Motor neuron (in vitro differentiated cells): ENCODE results near the gene RPL22. TPM values are rescaled to one million over a fixed set of nuclear protein-coding genes. Genes with fewer than 3 reads are reported as not detected.

Experiments used
- ATAC-seq, 8 experiments: fragments of 200-7000 bp; cut with Tn5 transposase; replicated peaks in 6 of 8; 2 replicates each; pipeline ENCODE4 v1.8.0; 2021; ENCODE audit warnings: mild to moderate bottlenecking in 8 of 8, moderate library complexity in 8 of 8
- H3K27ac ChIP-seq, 2 donors: fragments of 250-450 bp; sonication (Bioruptor Pico); 2 replicates each; pipeline ENCODE4 v1.9.0; 2021; ENCODE audit warnings: antibody characterized with exemption in 2 of 2, mild to moderate bottlenecking in 2 of 2, moderate library complexity in 1 of 2
- H3K4me1 ChIP-seq, 2 donors: fragments of 250-450 bp; sonication (Bioruptor Pico); replicated peaks in 1 of 2; 2 replicates each; pipeline ENCODE4 v1.6.1; 2021; ENCODE audit warnings: antibody characterized with exemption in 2 of 2, mild to moderate bottlenecking in 2 of 2, moderate library complexity in 1 of 2
- H3K4me3 ChIP-seq, 5 donors: fragments of 250-450 bp; sonication (Bioruptor Pico); 2 replicates each; pipeline ENCODE4 v1.9.0; 2021; ENCODE audit warnings: antibody characterized with exemption in 5 of 5, mild to moderate bottlenecking in 5 of 5, moderate library complexity in 4 of 5
- WGBS, 10 experiments: fragments of 450-650 bp; shearing (Covaris generic); methylation state at CpG; one replicate each; pipeline ENCODE4 v1.0.0; 2022; 5-methylcytosine and 5-hydroxymethylcytosine counted together
- in situ Hi-C, 9 experiments: fragments of 400-800 bp; cut with MboI; loops; one replicate each; pipeline ENCODE4 v1.15.0; 2021; ENCODE audit warnings: low sequenced_read_pairs in 9 of 9, low pct_unique_long_range_greater_than_20kb in 2 of 9; ENCODE audit not compliant: unreplicated experiment in 9 of 9
- total RNA-seq, 8 experiments: library from RNA; unstranded; fragments of 300-600 nt; gene quantifications; 2 replicates each; pipeline versions ENCODE4 v1.2.3 to v1.2.4, GENCODE V29; 2022

Gene RPL22
- total RNA-seq, 8 experiments from 2014 or later, result 340 to 786 (median 466) TPM

- WGBS, 10 experiments, result 23 to 31% methylated on average over 2 to 16 of the region's 99 CpGs; no CpG with 5 or more reads in 8 of the 10 experiments
- Histone ChIP-seq H3K4me3 (peak overlapping the region; percentile 18 to 34 (median 19)), H3K27ac (peak overlapping the region in 1 of 2 donors; percentile 61), H3K4me1 (peaks cover 39 to 48% of the 10 kb centered on the region in 2 donors)
- in situ Hi-C loops, result no loop called here
- ATAC-seq, result peak; percentile 7 to 87 (median 74)
Observed at GRCh38 chr1:6208723-6209660, 9.6 kb upstream of the RPL22 start.

- in situ Hi-C loops, result no loop called here
- no peak for ATAC-seq
- no peak overlapping the region for H3K4me3 ChIP-seq
- 87 to 100% (median 92%) methylated on average over 1 to 7 of the region's 10 CpGs; no CpG with 5 or more reads in 6 of the 10 experiments for WGBS, 10 experiments
- H3K4me1 ChIP-seq, result peaks cover 38 to 47% of the 10 kb centered on the region in 2 donors
- H3K27ac ChIP-seq, result no peak overlapping the region
Observed at GRCh38 chr1:6207921-6208320, 8.5 kb upstream of the RPL22 start.

- in situ Hi-C loops, result no loop called here
- Histone ChIP-seq H3K27ac (no peak overlapping the region), H3K4me1 (peaks cover 31 to 41% of the 10 kb centered on the region in 2 donors), H3K4me3 (no peak overlapping the region)
- WGBS, 10 experiments, result 50 to 100% (median 78%) methylated on average over 1 to 9 of the region's 19 CpGs; no CpG with 5 or more reads in 3 of the 10 experiments
- no peak for ATAC-seq
Observed at GRCh38 chr1:6207075-6207885, 7.9 kb upstream of the RPL22 start.

- in situ Hi-C loops, result no loop called here
- no peak for ATAC-seq
- Histone ChIP-seq H3K4me3 (peak overlapping the region in 4 of 5 donors; percentile 9 to 36 (median 18)), H3K27ac (no peak overlapping the region), H3K4me1 (peaks cover 29 to 33% of the 10 kb centered on the region in 2 donors)
- 11 to 64% (median 28%) methylated on average over 1 to 3 of the region's 25 CpGs; no CpG with 5 or more reads in 6 of the 10 experiments for WGBS, 10 experiments
Observed at GRCh38 chr1:6206520-6206855, 7.1 kb upstream of the RPL22 start.

- WGBS, 10 experiments, result 0 to 26% (median 11%) methylated on average over 1 to 45 of the region's 66 CpGs; no CpG with 5 or more reads in 4 of the 10 experiments
- Histone ChIP-seq H3K4me1 (peaks cover 29 to 33% of the 10 kb centered on the region in 2 donors), H3K4me3 (peak within 1 kb of the TSS; percentile 5 to 36 (median 15)), H3K27ac (no peak within 1 kb of the TSS)
- ATAC-seq, result peak; percentile 57 to 67 (median 66)
- in situ Hi-C loops, result no loop called here
Observed at GRCh38 chr1:6205849-6206519, 6.6 kb upstream of the RPL22 start, which contains the start of gene RNF207. Gene RNF207, plus strand, starts transcription at chr1:6206119. Its CDS starts 417 bp downstream, at chr1:6206536.

GRCh38 chr1:6202256-6202655, 2.9 kb upstream of the RPL22 start:
- Histone ChIP-seq H3K4me1 (peaks cover 28 to 33% of the 10 kb centered on the region in 2 donors), H3K27ac (no peak overlapping the region), H3K4me3 (no peak overlapping the region)
- no peak for ATAC-seq
- 68 to 93% (median 85%) methylated on average over 3 to 7 of the region's 7 CpGs for WGBS, 10 experiments
- in situ Hi-C loops, result no loop called here

GRCh38 chr1:6200188-6200809, 904 bp upstream of the RPL22 start:
- 19 to 73% (median 58%) methylated on average over 1 to 9 of the region's 10 CpGs for WGBS, 10 experiments
- peaks cover 21 to 22% of the 10 kb centered on the region in 2 donors for H3K4me1 ChIP-seq
- no peak for ATAC-seq
- peak overlapping the region; percentile 50 to 90 for H3K27ac ChIP-seq
- peak overlapping the region; percentile 29 to 98 (median 89) for H3K4me3 ChIP-seq
- in situ Hi-C loops, result no loop called here

- H3K4me3 ChIP-seq, result peak overlapping the region; percentile 71 to 98 (median 89)
- H3K27ac ChIP-seq, result peak overlapping the region; percentile 67 to 90
- H3K4me1 ChIP-seq, result peaks cover 17 to 19% of the 10 kb centered on the region in 2 donors
- ATAC-seq, result peak in 4 of 8 experiments; percentile 9 to 24 (median 20)
- in situ Hi-C loops, result loop anchor here in 3 of 9 experiments (25.0 kb wide), 1 partner anchor 136 kb away; no protein-coding TSS in a partner anchor
- WGBS, 10 experiments, result 0 to 12% (median 2%) methylated on average over 4 to 26 of the region's 31 CpGs; no CpG with 5 or more reads in 1 of the 10 experiments
Observed at GRCh38 chr1:6198646-6199297, 623 bp downstream of the RPL22 start.

GRCh38 chr1:6197746-6198427, 1.5 kb downstream of the RPL22 start:
- Histone ChIP-seq H3K27ac (no peak overlapping the region), H3K4me3 (peak overlapping the region; percentile 71 to 98 (median 89)), H3K4me1 (peaks cover 17 to 19% of the 10 kb centered on the region in 2 donors)
- in situ Hi-C loops, result loop anchor here in 3 of 9 experiments (25.0 kb wide), 1 partner anchor 136 kb away; no protein-coding TSS in a partner anchor
- 20 to 85% (median 65%) methylated on average over 1 to 6 of the region's 6 CpGs for WGBS, 10 experiments
- no peak for ATAC-seq

- no peaks in the 10 kb centered on the region for H3K4me1 ChIP-seq
- H3K27ac ChIP-seq, result no peak overlapping the region
- in situ Hi-C loops, result loop anchor here in 3 of 9 experiments (25.0 kb wide), 1 partner anchor 130 kb away; no protein-coding TSS in a partner anchor
- no peak overlapping the region for H3K4me3 ChIP-seq
- ATAC-seq, result no peak
- WGBS, 10 experiments, result 40 to 100% (median 96%) methylated on average over 1 of the region's 1 CpG; no CpG with 5 or more reads in 6 of the 10 experiments
Observed at GRCh38 chr1:6191968-6192367, 7.4 kb downstream of the RPL22 start.

GRCh38 chr1:6188466-6188865, 10.9 kb downstream of the RPL22 start:
- no peak overlapping the region for H3K4me3 ChIP-seq
- WGBS, 10 experiments, result 70 to 100% (median 95%) methylated on average over 1 to 8 of the region's 8 CpGs; no CpG with 5 or more reads in 2 of the 10 experiments
- in situ Hi-C loops, result loop anchor here in 3 of 9 experiments (25.0 kb wide), 1 partner anchor 126 kb away; no protein-coding TSS in a partner anchor
- H3K4me1 ChIP-seq, result no peaks in the 10 kb centered on the region
- ATAC-seq, result no peak
- H3K27ac ChIP-seq, result no peak overlapping the region
